ENCODE measurements around the gene TMEM117.
"Not testable (repeated sequence)": the region's sequence is repeated elsewhere in the genome, so short reads cannot be mapped to it uniquely, and the experiment has no call there.

Gene TMEM117

DNA sequence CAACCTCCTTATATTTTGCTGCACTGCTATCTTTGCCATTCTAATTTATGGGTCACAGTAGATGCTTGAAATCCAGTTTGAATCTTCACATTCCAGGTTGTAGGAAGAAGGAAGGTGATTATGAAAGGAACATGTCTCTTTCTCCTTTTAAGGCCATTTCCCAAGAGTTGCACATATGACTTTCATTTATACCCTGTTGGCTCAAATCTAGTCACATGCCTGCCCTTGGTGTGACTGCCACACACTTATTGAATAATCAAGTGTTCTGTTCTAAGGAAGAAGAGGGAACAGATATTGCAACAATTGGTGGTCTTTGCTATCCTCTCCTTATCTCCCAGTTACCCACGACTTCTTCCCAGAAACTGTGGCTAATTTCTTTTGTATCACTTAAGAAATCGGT, 404.3 kb downstream of the TMEM117 start:
- DNase-seq = no peak

GRCh38 chr12:44245932-44246331, 410.1 kb downstream of the TMEM117 start:
- DNase-seq = no peak

DNA sequence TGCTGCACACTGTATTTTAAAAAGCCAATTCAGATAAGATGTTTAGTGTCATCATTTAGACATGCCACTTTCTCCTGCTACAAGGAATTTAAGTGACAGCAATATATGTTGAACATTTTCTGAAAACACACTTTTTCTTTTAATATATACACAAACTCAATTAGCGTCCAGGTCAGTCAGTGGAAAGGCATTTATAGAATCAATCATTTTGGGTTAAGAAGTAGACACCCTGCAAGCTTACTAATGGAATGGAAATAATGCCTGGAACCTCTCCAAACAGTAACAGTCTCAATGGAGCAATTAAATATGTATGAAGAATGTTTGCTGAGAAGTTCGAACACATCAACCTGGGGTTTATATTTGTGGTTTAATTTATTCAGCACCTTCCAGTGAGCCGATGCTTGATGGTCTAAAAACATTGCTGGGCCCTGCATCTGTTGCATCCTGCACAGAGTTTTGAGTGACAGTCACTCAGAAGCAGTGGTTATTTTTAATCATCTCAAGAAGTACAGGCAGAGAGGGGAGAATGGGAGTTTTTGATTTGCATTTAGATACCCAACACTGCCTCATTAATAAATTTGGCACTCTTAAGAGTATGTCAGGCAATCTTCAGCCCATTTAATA, 410.7 kb downstream of the TMEM117 start:
- DNase-seq = no peak

DNA sequence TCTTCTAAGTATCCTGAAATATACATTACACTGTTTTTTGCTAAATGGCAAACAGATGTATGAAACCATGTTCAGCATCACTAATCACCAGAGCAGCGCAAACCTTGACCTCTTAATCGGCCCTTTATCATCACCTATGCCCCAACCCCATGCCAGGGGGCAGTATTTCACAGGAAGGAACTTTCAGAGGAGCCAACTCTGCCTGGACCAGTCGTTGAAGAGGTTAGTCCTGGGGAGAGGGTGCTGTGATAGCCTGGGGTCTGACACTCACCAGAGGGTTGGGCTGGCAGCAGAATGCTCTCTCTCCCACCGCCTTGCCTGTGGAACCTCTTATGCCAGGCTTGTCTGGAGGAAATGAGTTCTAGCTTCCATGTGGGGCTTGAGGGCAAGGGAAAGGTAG, 411.7 kb downstream of the TMEM117 start:
- DNase-seq = no peak

DNA sequence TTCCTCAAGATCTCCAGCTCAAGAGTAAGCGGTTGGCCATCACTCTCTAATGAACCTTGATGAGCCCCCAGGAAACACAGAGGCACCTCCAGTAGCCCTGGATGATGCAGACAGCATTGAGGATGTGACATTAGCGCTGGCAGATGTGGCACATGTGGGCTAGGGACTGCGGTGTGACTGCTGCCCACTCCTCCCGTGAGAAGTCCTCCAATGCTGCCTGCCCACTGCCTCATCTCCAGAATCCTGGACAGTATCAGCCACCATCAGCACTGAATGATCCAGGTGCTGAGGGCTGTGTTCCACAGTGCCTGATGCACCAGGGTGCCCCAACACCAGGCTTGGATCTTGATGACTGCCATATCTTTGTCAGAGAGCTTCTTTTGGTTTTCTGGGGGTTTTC, 412.6 kb downstream of the TMEM117 start:
- DNase-seq = no peak

DNA sequence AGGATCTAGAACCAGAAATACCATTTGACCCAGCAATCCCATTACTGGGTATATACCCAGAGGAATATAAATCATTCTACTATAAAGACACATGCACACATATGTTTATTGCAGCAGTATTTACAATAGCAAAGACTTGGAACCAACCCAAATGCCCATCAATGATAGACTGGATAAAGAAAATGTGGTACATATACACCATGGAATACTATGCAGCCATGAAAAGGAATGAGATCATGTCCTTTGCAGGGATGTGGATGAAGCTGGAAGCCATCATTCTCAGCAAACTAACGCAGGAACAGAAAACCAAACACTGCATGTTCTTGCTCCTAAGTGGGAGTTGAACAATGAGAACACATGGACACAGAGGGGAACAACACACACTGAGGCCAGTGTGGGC, 414.6 kb downstream of the TMEM117 start:
- not testable (repeated sequence) for DNase-seq

GRCh38 chr12:44253338-44253856, 417.5 kb downstream of the TMEM117 start:
- no peak for DNase-seq

GRCh38 chr12:44258246-44258645, 422.4 kb downstream of the TMEM117 start:
- DNase-seq = no peak

- no peak for DNase-seq
These were observed 424.0 kb downstream of the TMEM117 start for GRCh38 chr12:44259890-44260289.

DNA sequence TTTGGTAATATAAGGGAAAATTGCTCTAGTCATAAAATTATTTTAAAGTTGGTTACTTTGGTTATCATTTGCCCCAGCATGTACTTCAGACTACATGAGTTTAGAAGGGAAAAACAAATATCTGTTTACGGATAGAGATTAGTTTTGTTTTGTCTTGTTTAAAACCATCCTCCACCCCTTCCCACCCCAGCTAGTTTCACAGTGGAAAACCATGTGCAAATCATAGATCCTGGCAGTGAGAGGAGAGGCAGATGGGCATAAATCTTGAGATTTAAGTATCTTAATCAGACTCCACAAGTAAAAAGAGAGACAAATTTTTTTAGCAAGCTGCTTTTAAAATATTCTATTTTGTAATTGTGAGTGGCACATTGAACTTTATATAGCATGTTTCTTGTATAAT, 424.7 kb downstream of the TMEM117 start:
- DNase-seq = no peak

GRCh38 chr12:44285321-44285960, 449.6 kb downstream of the TMEM117 start:
- DNase-seq = no peak

DNA sequence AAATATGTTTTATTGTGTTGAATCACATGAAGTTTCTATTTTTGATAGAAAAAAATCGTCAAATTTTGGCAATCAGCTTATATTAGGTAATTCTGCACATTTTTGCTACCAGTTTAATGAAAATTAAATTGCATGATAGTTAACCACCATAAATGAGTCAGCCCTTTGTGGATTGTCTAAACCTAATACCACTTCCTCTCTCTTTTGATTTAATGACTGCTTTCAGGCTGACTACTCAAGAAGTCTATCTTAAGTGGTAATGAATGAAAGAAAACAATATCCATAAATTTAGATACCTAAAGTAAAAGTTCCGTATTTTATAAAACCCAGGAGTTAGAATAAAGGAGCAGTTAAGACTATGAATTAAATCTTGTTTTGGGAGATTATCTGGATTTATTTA, 450.5 kb downstream of the TMEM117 start:
- DNase-seq = no peak

DNA sequence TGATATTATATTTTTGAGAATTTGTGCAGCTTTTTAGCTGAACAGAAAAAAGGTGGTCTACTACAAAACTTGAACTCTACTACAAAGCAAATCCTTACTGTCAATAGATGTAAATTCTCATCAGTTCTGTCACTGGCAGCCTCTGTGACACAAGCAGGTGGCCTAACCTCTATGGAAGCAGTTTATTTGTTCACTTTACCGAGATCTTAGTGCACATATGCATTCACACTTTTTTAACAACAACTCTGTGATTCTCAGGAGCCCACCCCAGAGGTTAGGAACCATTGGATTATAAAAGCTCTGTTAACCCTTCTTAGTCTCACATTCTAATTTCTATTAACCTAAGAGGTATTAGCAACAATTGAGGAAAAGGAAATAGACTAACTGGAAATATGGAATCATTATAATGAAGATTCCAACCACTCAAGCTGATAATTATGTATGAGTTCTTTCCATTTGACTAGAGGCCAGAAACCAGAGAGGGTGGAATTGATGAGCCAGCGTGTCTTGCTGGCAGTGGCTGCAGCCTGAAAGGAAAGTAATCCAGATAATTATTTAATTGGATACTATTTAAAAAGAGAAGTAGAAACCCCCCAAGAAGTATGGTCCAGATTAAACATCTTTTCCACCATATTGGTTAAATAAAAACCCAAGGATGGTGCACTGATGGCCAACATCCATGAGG, 451.1 kb downstream of the TMEM117 start:
- DNase-seq = no peak

GRCh38 chr12:44287545-44287944, 451.7 kb downstream of the TMEM117 start:
- no peak for DNase-seq

- DNase-seq = no peak
These were observed 458.8 kb downstream of the TMEM117 start for GRCh38 chr12:44294649-44295048.

DNA sequence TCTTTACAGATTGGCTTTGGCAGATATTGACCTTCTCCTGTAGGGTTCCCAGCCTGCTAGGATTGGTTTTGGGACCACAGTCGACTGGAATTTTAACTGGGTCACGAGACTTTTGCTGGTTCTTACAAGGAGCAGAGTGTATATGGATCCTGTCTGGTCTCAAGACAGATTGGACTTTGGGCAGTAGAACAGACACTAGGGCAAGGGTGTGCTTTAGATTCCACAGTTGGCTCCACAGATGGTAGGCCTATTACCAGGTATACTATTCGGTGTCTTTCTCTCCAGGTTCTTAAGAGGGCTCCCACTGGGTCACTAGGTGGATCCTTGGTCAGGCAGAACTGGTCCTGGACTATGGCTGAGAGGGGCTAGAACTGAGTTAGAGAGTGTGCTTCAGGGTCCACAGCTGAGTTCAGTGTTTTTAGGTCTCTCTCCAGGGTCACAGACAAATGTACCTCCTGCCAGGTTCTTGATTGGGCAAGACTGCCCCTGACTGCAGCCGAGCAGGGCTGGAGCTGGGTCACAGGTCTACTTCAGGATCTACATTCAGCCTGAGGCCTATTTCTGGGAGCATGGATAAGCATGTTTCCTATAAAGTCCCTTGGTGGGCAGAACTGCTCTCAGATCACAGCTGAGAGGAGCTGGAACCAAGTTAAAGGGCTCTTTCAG, 460.2 kb downstream of the TMEM117 start:
- DNase-seq = no peak

DNA sequence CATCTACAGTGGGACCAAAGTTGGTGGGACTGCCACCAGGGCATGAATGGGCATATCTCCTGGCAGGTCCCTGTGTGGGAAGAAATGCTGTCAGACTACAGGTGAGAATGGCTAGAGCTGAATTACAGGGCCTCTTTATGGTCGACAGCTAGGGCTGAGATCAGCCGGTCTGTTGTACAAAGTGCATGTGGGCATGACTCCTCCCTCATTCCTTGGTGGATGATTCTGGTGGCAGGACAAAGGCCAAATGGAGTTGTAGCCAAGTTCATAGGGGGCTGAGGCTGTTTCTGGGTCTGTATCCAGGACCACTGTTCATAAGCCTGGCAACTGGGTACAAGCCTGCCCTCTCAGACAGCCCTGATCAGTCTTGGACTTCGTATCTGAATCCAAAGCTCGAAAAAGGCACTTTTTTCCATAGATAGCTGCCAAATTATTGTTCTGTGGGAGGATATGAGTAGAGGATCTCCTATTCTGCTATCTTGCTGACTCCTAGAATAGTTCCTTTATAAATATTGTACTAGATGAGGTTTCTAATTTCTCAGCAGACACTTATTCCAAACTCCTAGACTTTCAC, 460.8 kb downstream of the TMEM117 start:
- DNase-seq = no peak

DNA sequence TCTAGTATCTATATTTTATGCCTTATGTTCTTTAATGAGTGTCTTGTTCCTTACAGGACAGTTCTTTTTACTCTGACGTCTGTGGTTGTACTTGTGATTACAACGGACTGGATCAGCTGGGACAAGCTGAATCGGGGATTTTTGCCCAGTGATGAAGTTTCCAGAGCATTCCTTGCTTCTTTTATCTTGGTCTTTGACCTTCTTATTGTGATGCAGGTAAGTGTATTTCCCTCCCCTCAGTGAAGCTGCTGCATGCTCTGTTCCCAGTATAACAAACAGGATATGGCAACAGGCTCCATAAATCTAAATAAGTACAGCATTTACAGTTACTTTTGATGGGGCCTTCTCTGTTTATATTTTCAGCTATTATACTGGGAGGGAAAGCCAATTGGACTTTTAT, 463.6 kb downstream of the TMEM117 start:
- no peak for DNase-seq

DNA sequence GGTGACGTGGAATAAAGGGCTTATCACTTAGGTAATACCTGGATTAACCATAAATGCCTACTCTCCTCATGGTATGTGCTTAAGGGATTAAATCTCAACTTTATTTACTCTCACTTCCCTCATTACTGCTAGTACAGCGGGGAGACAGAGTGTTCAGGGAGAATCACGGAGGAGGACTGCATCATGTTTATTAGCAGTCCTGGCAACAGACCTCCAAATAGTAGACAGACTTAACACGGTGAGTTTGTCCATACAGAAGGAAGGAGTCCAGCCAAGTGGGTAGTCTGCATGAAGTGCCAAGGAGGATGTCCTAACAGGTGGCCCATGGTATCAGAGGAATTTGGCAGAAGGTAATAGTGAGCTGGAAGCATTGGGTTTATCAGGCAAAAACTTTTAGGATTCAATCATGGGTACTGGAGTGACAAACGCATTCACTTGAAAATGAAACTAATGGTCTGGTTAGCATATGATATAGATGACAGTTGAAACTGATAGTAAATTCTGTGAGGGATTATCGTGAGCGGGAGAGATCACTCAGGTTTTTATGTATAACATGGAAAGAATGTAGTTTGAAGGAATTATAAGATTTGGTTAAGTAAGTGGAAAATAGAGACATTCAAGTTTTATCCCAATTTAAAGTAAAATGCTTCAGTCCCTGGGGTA, 471.8 kb downstream of the TMEM117 start:
- DNase-seq = no peak

DNA sequence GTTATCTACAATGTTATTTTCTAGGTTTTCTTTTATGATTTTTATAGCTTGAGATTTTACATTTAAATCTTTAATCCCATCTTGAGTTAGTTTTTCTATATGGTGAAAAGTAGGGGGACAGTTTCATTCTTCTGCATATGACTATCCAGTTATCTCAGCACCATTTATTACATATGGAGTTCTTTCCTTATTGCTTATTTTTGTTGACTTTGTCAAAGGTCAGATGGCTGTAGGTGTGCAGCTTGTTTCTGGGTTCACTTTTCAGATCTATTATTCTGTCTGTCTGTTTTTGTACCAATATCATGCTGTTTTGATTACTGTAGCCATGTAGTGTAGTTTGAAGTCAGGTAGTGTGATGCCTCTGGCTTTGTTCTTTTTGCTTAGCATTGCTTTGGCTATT, 477.3 kb downstream of the TMEM117 start:
- DNase-seq = no peak

DNA sequence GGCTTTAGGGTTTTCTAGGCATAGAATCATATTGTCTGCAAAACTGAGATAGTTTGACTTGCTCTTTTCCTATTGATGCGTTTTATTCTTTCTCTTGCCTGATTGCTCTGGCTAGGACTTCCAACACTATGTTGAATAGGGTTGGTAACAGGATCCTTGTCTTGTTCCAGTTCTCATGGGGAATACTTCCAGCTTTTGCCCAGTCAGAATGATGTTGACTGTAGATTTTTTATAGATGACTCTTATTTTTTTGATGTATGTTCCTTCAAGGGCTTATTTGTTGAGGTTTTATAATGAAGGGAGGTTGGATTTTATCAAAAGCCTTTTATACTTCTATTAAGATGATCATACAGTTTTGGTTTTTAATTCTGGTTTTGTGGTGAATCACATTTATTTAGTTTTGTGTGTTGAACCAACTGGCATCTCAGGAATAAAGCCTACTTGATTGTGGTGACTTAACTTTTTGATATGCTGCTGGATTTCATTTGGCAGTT, 478.2 kb downstream of the TMEM117 start:
- no peak for DNase-seq

DNA sequence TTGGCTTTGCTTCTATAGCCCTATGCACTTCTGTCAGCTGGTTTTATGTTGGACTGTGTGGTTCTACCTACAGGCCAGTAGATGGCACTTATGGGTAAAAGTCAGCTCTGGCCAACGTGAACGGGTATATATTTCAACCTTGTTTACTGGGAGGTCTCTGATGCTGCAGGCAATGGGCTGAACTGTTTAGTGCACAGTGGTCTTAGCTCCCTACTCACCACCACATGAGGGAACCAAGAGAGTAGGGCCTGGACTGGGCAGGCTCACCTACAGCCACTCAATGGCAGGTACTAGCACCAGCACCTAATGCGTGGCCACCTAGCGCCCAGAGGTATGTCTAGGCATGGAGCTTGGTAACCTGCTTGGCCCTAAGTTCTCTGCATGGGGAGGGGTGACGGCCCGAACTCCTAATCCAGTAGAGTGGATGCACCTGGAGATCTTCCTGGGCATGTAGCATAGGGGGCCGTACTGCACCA, 481.8 kb downstream of the TMEM117 start:
- DNase-seq = peak; percentile 41
